HEK293 (cell line): Measurements from ENCODE around the gene RBM27.

Experiments used
- AEBP2 ChIP-seq: fragments of 450-650 bp; formaldehyde crosslinking; IDR thresholded peaks from 2 replicates; pipeline ENCODE4 v1.5.1; 2016; ENCODE audit warnings: missing biosample characterization, missing genetic modification characterization, borderline replicate concordance
- BCL11B ChIP-seq: fragments of 450-650 bp; formaldehyde crosslinking; IDR thresholded peaks from 2 replicates; pipeline ENCODE4 v1.5.1; 2016; ENCODE audit warnings: low read depth, missing biosample characterization, missing genetic modification characterization
- GFI1B ChIP-seq: fragments of 450-650 bp; formaldehyde crosslinking; IDR thresholded peaks from 2 replicates; pipeline ENCODE4 v1.5.1; 2016; ENCODE audit warnings: missing biosample characterization, missing genetic modification characterization
- HOXC10 ChIP-seq: sonication (generic); formaldehyde crosslinking; IDR thresholded peaks from 2 replicates; pipeline ENCODE4 v1.8.1; 2023; ENCODE audit warnings: mild to moderate bottlenecking, missing genetic modification reagents
- KLF1 ChIP-seq: fragments of 450-650 bp; formaldehyde crosslinking; IDR thresholded peaks from 2 replicates; pipeline ENCODE4 v1.5.1; 2016; ENCODE audit warnings: missing biosample characterization, missing genetic modification characterization
- KLF8 ChIP-seq: fragments of 450-650 bp; formaldehyde crosslinking; IDR thresholded peaks from 2 replicates; pipeline ENCODE4 v1.5.1; 2016; ENCODE audit warnings: missing biosample characterization, missing genetic modification characterization
- KLF9 ChIP-seq: fragments of 450-650 bp; formaldehyde crosslinking; IDR thresholded peaks from 2 replicates; pipeline ENCODE4 v1.5.1; 2016; ENCODE audit warnings: missing biosample characterization, missing genetic modification characterization, low read depth
- REST ChIP-seq: fragments of 450-650 bp; formaldehyde crosslinking; IDR thresholded peaks from 2 replicates; pipeline ENCODE4 v1.5.1; 2016; ENCODE audit warnings: missing biosample characterization, missing genetic modification characterization
- SALL2 ChIP-seq: fragments of 450-650 bp; formaldehyde crosslinking; IDR thresholded peaks from 2 replicates; pipeline ENCODE4 v1.5.0; 2017; ENCODE audit warnings: missing biosample characterization, mild to moderate bottlenecking, missing genetic modification characterization, borderline replicate concordance
- SP7 ChIP-seq: fragments of 450-650 bp; formaldehyde crosslinking; IDR thresholded peaks from 2 replicates; pipeline ENCODE4 v1.5.1; 2016; ENCODE audit warnings: missing biosample characterization, missing genetic modification characterization
- TCF7L2 ChIP-seq: IDR thresholded peaks from 2 replicates; pipeline ENCODE4 v1.6.1; 2011; ENCODE audit warnings: low read depth, mild to moderate bottlenecking, inconsistent platforms, low read length, moderate library complexity, borderline replicate concordance
- YY2 ChIP-seq: fragments of 450-650 bp; formaldehyde crosslinking; IDR thresholded peaks from 2 replicates; pipeline ENCODE4 v1.5.1; 2016; ENCODE audit warnings: missing biosample characterization, missing genetic modification characterization
- ZEB2 ChIP-seq: fragments of 450-650 bp; formaldehyde crosslinking; IDR thresholded peaks from 2 replicates; pipeline ENCODE4 v1.5.1; 2016; ENCODE audit warnings: missing biosample characterization, missing genetic modification characterization
- ZFP3 ChIP-seq: fragments of 450-650 bp; formaldehyde crosslinking; IDR thresholded peaks from 2 replicates; pipeline ENCODE4 v1.5.1; 2016; ENCODE audit warnings: low read depth, missing biosample characterization, missing genetic modification characterization
- ZNF140 ChIP-seq: fragments of 450-650 bp; formaldehyde crosslinking; IDR thresholded peaks from 2 replicates; pipeline ENCODE4 v1.5.1; 2016; ENCODE audit warnings: missing biosample characterization, missing genetic modification characterization
- ZNF184 ChIP-seq: fragments of 450-650 bp; IDR thresholded peaks from 2 replicates; pipeline ENCODE4 v1.5.1; 2018; ENCODE audit warnings: missing biosample characterization, mild to moderate bottlenecking, missing genetic modification characterization
- ZNF221 ChIP-seq: fragments of 450-650 bp; formaldehyde crosslinking; IDR thresholded peaks from 2 replicates; pipeline ENCODE4 v1.5.1; 2017; ENCODE audit warnings: missing biosample characterization, missing genetic modification characterization, borderline replicate concordance
- ZNF23 ChIP-seq: fragments of 450-650 bp; formaldehyde crosslinking; IDR thresholded peaks from 2 replicates; pipeline ENCODE4 v1.5.1; 2016; ENCODE audit warnings: missing biosample characterization, missing genetic modification characterization, borderline replicate concordance
- ZNF280C ChIP-seq: fragments of 450-650 bp; formaldehyde crosslinking; IDR thresholded peaks from 2 replicates; pipeline ENCODE4 v1.5.1; 2016; ENCODE audit warnings: missing biosample characterization, missing genetic modification characterization
- ZNF404 ChIP-seq: fragments of 450-650 bp; formaldehyde crosslinking; IDR thresholded peaks from 2 replicates; pipeline ENCODE4 v1.5.1; 2017; ENCODE audit warnings: missing biosample characterization, missing genetic modification characterization
- ZNF510 ChIP-seq: fragments of 450-650 bp; formaldehyde crosslinking; IDR thresholded peaks from 2 replicates; pipeline ENCODE4 v1.5.1; 2018; ENCODE audit warnings: mild to moderate bottlenecking, missing genetic modification characterization, missing biosample characterization; ENCODE audit not compliant: insufficient replicate concordance
- ZNF571 ChIP-seq: fragments of 450-650 bp; formaldehyde crosslinking; IDR thresholded peaks from 2 replicates; pipeline ENCODE4 v1.5.0; 2017; ENCODE audit warnings: missing biosample characterization, missing genetic modification characterization
- ZNF629 ChIP-seq: fragments of 450-650 bp; formaldehyde crosslinking; IDR thresholded peaks from 2 replicates; pipeline ENCODE4 v1.5.1; 2017; ENCODE audit warnings: missing biosample characterization, missing genetic modification characterization
- ZSCAN23 ChIP-seq: fragments of 450-650 bp; formaldehyde crosslinking; IDR thresholded peaks from 2 replicates; pipeline ENCODE4 v1.5.1; 2016; ENCODE audit warnings: missing biosample characterization, missing genetic modification characterization
- ZSCAN30 ChIP-seq: fragments of 450-650 bp; IDR thresholded peaks from 2 replicates; pipeline ENCODE4 v1.5.1; 2018; ENCODE audit warnings: missing biosample characterization, mild to moderate bottlenecking, missing genetic modification characterization, moderate library complexity
- TF ChIP-seq, protein P1 (sequence below): fragments of 450-650 bp; formaldehyde crosslinking; IDR thresholded peaks from 2 replicates; pipeline ENCODE4 v1.5.1; 2016; ENCODE audit warnings: missing biosample characterization, missing genetic modification characterization
- TF ChIP-seq, protein P2 (sequence below): IDR thresholded peaks from 2 replicates; pipeline ENCODE4 v1.6.1; 2011; ENCODE audit warnings: mild to moderate bottlenecking, low read depth, low read length, borderline replicate concordance
- TF ChIP-seq, protein P3 (sequence below): fragments of 450-650 bp; formaldehyde crosslinking; IDR thresholded peaks from 2 replicates; pipeline ENCODE4 v1.5.1; 2017; ENCODE audit warnings: missing biosample characterization, missing genetic modification characterization

RBM27 gene

GRCh38 chr5:146213210-146213826 is 9.9 kb downstream of the RBM27 start (continued):
- TF ChIP-seq SALL2 = no peak
- TF ChIP-seq ZNF140 (tag by site-specific recombination) = no peak
- peak; percentile 88 for TF ChIP-seq TCF7L2
- no peak for TF ChIP-seq REST (tag by site-specific recombination)
- 0 out of 2 replicates have a peak, but pooled peaks have one; percentile 28 for TF ChIP-seq KLF8
- TF ChIP-seq ZSCAN23 (tag by site-specific recombination) = no peak
- no peak for TF ChIP-seq YY2
- TF ChIP-seq, protein P1, sequence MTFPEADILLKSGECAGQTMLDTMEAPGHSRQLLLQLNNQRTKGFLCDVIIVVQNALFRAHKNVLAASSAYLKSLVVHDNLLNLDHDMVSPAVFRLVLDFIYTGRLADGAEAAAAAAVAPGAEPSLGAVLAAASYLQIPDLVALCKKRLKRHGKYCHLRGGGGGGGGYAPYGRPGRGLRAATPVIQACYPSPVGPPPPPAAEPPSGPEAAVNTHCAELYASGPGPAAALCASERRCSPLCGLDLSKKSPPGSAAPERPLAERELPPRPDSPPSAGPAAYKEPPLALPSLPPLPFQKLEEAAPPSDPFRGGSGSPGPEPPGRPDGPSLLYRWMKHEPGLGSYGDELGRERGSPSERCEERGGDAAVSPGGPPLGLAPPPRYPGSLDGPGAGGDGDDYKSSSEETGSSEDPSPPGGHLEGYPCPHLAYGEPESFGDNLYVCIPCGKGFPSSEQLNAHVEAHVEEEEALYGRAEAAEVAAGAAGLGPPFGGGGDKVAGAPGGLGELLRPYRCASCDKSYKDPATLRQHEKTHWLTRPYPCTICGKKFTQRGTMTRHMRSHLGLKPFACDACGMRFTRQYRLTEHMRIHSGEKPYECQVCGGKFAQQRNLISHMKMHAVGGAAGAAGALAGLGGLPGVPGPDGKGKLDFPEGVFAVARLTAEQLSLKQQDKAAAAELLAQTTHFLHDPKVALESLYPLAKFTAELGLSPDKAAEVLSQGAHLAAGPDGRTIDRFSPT = no peak
- TF ChIP-seq BCL11B (tag by site-specific recombination) = no peak
- TF ChIP-seq ZNF221 (tag by site-specific recombination) = peak; percentile 57; the same call in 1 of the 2 replicates
- peak; percentile 55; the same call in 1 of the 2 replicates for TF ChIP-seq ZNF629
- peak; percentile 45; the same call in 1 of the 2 replicates for TF ChIP-seq ZEB2
- no peak for TF ChIP-seq KLF9 (tag by site-specific recombination)
- no peak for TF ChIP-seq GFI1B
- TF ChIP-seq ZNF184 (tag by site-specific recombination) = peak; percentile 83; the same call in 1 of the 2 replicates
- no peak for TF ChIP-seq AEBP2 (tag by site-specific recombination)
- 0 out of 2 replicates have a peak, but pooled peaks have one; percentile 60 for TF ChIP-seq ZSCAN30 (tag by site-specific recombination)
- no peak for TF ChIP-seq ZNF23 (tag by site-specific recombination)
- no peak for TF ChIP-seq ZNF404 (tag by site-specific recombination)
- no peak for TF ChIP-seq ZNF571 (tag by site-specific recombination)
- TF ChIP-seq, protein P2, sequence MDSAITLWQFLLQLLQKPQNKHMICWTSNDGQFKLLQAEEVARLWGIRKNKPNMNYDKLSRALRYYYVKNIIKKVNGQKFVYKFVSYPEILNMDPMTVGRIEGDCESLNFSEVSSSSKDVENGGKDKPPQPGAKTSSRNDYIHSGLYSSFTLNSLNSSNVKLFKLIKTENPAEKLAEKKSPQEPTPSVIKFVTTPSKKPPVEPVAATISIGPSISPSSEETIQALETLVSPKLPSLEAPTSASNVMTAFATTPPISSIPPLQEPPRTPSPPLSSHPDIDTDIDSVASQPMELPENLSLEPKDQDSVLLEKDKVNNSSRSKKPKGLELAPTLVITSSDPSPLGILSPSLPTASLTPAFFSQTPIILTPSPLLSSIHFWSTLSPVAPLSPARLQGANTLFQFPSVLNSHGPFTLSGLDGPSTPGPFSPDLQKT = no peak
- TF ChIP-seq, protein P3, sequence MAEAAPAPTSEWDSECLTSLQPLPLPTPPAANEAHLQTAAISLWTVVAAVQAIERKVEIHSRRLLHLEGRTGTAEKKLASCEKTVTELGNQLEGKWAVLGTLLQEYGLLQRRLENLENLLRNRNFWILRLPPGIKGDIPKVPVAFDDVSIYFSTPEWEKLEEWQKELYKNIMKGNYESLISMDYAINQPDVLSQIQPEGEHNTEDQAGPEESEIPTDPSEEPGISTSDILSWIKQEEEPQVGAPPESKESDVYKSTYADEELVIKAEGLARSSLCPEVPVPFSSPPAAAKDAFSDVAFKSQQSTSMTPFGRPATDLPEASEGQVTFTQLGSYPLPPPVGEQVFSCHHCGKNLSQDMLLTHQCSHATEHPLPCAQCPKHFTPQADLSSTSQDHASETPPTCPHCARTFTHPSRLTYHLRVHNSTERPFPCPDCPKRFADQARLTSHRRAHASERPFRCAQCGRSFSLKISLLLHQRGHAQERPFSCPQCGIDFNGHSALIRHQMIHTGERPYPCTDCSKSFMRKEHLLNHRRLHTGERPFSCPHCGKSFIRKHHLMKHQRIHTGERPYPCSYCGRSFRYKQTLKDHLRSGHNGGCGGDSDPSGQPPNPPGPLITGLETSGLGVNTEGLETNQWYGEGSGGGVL (tag by site-specific recombination) = no peak
- no peak for TF ChIP-seq ZNF280C (tag by site-specific recombination)
- TF ChIP-seq ZNF510 = peak; percentile 57
- no peak for TF ChIP-seq HOXC10
- TF ChIP-seq ZFP3 (tag by site-specific recombination) = no peak
- TF ChIP-seq SP7 (tag by site-specific recombination) = peak; percentile 58; the same call in 1 of the 2 replicates
- TF ChIP-seq KLF1 (tag by site-specific recombination) = peak; percentile 79
